OCI-LY1 (cell line): Measurements from ENCODE around the gene GTF2B.
"Not testable (repeated sequence)": the region's sequence is repeated elsewhere in the genome, so short reads cannot be mapped to it uniquely, and the experiment has no call there.

Source experiments
- CTCF ChIP-seq: fragments of 200-600 bp; sonication (generic), shearing (Covaris generic); IDR thresholded peaks from 2 replicates; pipeline ENCODE4 v1.5.1; 2017; ENCODE audit warnings: mild to moderate bottlenecking, antibody characterized with exemption, low read length, moderate library complexity, mixed read lengths
- EZH2 ChIP-seq: fragments of 200-600 bp; sonication (generic), shearing (Covaris generic); IDR thresholded peaks from 2 replicates; pipeline ENCODE4 v1.8.0; 2017; ENCODE audit warnings: borderline replicate concordance, mixed run types, mild to moderate bottlenecking, antibody characterized with exemption, low read length, moderate library complexity, mixed read lengths

GRCh38 chr1:88938528-88938927 lies 47.2 kb upstream of the GTF2B start:
- not testable (repeated sequence) for TF ChIP-seq CTCF, EZH2
